HepG2 (cell line): ENCODE measurements around the gene DOK7. TPM values are rescaled to one million over a fixed set of nuclear protein-coding genes. Genes with fewer than 3 reads are reported as not detected.

Experiments
- ATAC-seq: fragments of 200-7000 bp; cut with Tn5 transposase; 3 replicates; pipeline ENCODE4 v1.9.1; 2020; ENCODE audit warnings: mild to moderate bottlenecking, moderate library complexity
- BruUV-seq: library from RNA; stranded (reverse); fragments of 400-500 nt; replicated peaks from 2 replicates; lab custom pipeline; 2021; lab: Mats Ljungman, UMichigan
- CTCF ChIA-PET: fragments of 300-600 bp; formaldehyde crosslinking; extraction: SDS; loops from one replicate; lab custom pipeline; 2021; ENCODE audit warnings: low total read pairs, inconsistent platforms, low intra/inter-chr PET ratio; lab: Yijun Ruan, JAX
- POLR2A ChIA-PET: fragments of 350-600 bp; sonication (Branson Sonifier 250); formaldehyde crosslinking; loops from one replicate; lab custom pipeline; 2020; ENCODE audit warnings: antibody characterized with exemption, inconsistent platforms; lab: Yijun Ruan, JAX
- DNase-seq: peaks from one replicate; pipeline ENCODE4 v3.0.0-alpha.2; 2015; ENCODE audit warnings: low spot score
- FAIRE-seq: peaks from 3 replicates; lab custom pipeline; 2011; peaks lifted over from hg19 to GRCh38; lab: Jason Lieb, UNC
- H2AFZ ChIP-seq: one replicate; pipeline ENCODE4 v1.6.1; 2011; ENCODE audit warnings: low read length, inconsistent platforms
- H3K27ac ChIP-seq: fragments of 300-600 bp; 3 replicates; pipeline ENCODE4 v1.8.0; 2011; ENCODE audit warnings: mixed run types, mild to moderate bottlenecking, mixed read lengths, low read length, inconsistent platforms; ENCODE audit not compliant: insufficient read depth; ENCODE audit errors: extremely low read length
- H3K27me3 ChIP-seq, 2 experiments: fragments of 200-600 bp in 1 of 2; 2 replicates in 1 of 2; 3 replicates in 1 of 2; pipeline versions ENCODE4 v1.6.0 to v1.8.0; 2011; ENCODE audit warnings: low read length in 2 of 2, mild to moderate bottlenecking in 2 of 2, moderate library complexity in 2 of 2, inconsistent platforms in 1 of 2; ENCODE audit not compliant: insufficient read depth in 2 of 2, control insufficient read depth in 1 of 2
- H3K36me3 ChIP-seq, 2 experiments: fragments of 200-600 bp in 1 of 2; replicated peaks in 1 of 2; 2 replicates in 1 of 2; 3 replicates in 1 of 2; pipeline versions ENCODE4 v1.5.1 to v1.8.0; 2011; ENCODE audit warnings: low read length in 2 of 2, inconsistent platforms in 1 of 2; ENCODE audit not compliant: insufficient read depth in 2 of 2, control insufficient read depth in 1 of 2
- H3K4me1 ChIP-seq: 2 replicates; pipeline ENCODE4 v1.5.1; 2012; ENCODE audit warnings: low read length, inconsistent platforms; ENCODE audit not compliant: insufficient read depth
- H3K4me2 ChIP-seq: 2 replicates; pipeline ENCODE4 v1.6.0; 2011; ENCODE audit warnings: low read depth, low read length, inconsistent platforms
- H3K4me3 ChIP-seq, 3 experiments: fragments of 200-600 bp in 1 of 3; sonication (generic), shearing (Covaris generic) in 1 of 3; replicated peaks in 1 of 3; 2 replicates each; pipeline ENCODE4 v1.5.1; 2011 to 2016; ENCODE audit warnings: low read length in 3 of 3, inconsistent platforms in 2 of 3, low read depth in 2 of 3, mild to moderate bottlenecking in 2 of 3, control low read depth in 1 of 3, mixed read lengths in 1 of 3; ENCODE audit not compliant: insufficient read depth in 1 of 3
- H3K79me2 ChIP-seq: one replicate; pipeline ENCODE4 v1.6.1; 2011; ENCODE audit warnings: low read length, inconsistent platforms; ENCODE audit not compliant: insufficient read depth
- H3K9ac ChIP-seq: 2 replicates; pipeline ENCODE4 v1.6.0; 2011; ENCODE audit warnings: mild to moderate bottlenecking, low read depth, low read length, inconsistent platforms; ENCODE audit not compliant: insufficient read depth
- H3K9me3 ChIP-seq: 2 replicates; pipeline ENCODE4 v1.5.1; 2012; ENCODE audit warnings: mild to moderate bottlenecking, low read length
- H4K20me1 ChIP-seq: 2 replicates; pipeline ENCODE4 v1.6.0; 2011; ENCODE audit warnings: inconsistent platforms, mild to moderate bottlenecking, low read length, moderate library complexity; ENCODE audit not compliant: insufficient read depth
- DMAP1 ChIP-seq: IDR thresholded peaks from 2 replicates; pipeline ENCODE4 v1.6.1; 2016
- HNRNPL ChIP-seq: fragments of 200-400 bp; formaldehyde crosslinking; IDR thresholded peaks from 2 replicates; pipeline ENCODE4 v1.6.1; 2017; ENCODE audit warnings: mild to moderate bottlenecking, low read depth, low read length
- MAZ ChIP-seq, 2 experiments: sonication (generic) in 1 of 2; formaldehyde crosslinking in 1 of 2; IDR thresholded peaks; 2 replicates each; pipeline versions ENCODE4 v1.5.0 to v1.6.1; 2012 to 2020; ENCODE audit warnings: low read depth in 2 of 2, mild to moderate bottlenecking in 2 of 2, borderline replicate concordance in 1 of 2, improper control_type of control experiment in 1 of 2, low read length in 1 of 2, missing genetic modification reagents in 1 of 2, moderate library complexity in 1 of 2
- SP140L ChIP-seq: sonication (generic); formaldehyde crosslinking; IDR thresholded peaks from 2 replicates; pipeline ENCODE4 v1.4.0; 2020; ENCODE audit warnings: missing genetic modification reagents, borderline replicate concordance
- UBTF ChIP-seq: sonication (generic); formaldehyde crosslinking; IDR thresholded peaks from 2 replicates; pipeline ENCODE4 v1.4.0; 2020; ENCODE audit warnings: mild to moderate bottlenecking, missing genetic modification reagents
- ZNF329 ChIP-seq: sonication (generic); formaldehyde crosslinking; IDR thresholded peaks from 2 replicates; pipeline ENCODE4 v1.9.0; 2021; ENCODE audit warnings: low read depth, mild to moderate bottlenecking, missing genetic modification reagents
- ZNF687 ChIP-seq: sonication (generic); formaldehyde crosslinking; IDR thresholded peaks from 2 replicates; pipeline ENCODE4 v1.5.1; 2020; ENCODE audit warnings: mild to moderate bottlenecking, missing genetic modification reagents, moderate library complexity
- ZNF768 ChIP-seq: sonication (generic); formaldehyde crosslinking; IDR thresholded peaks from 2 replicates; pipeline ENCODE4 v1.4.0; 2020; ENCODE audit warnings: missing genetic modification reagents
- ZNF83 ChIP-seq: sonication (generic); formaldehyde crosslinking; IDR thresholded peaks from 2 replicates; pipeline ENCODE4 v1.4.0; 2020; ENCODE audit warnings: missing genetic modification reagents, mild to moderate bottlenecking, borderline replicate concordance
- WGBS: methylation state at CpG from one replicate; pipeline ENCODE4 v1.1.6; 2017; ENCODE audit warnings: low lambda C conversion rate; 5-methylcytosine and 5-hydroxymethylcytosine counted together
- in situ Hi-C: cut with HindIII; loops from 2 replicates; pipeline ENCODE4 v1.10.0; 2017; ENCODE audit warnings: low pct_unique_long_range_greater_than_20kb; ENCODE audit not compliant: extremely low pct_ligation_motif_present
- intact Hi-C: fragments of 100-400 bp; cut with micrococcal nuclease; formaldehyde crosslinking; loops from one replicate; pipeline ENCODE4 v1.10.0; 2022; ENCODE audit not compliant: unreplicated experiment
- polyA plus RNA-seq, 8 experiments: library from polyadenylated mRNA; depleted of rRNA in 3 of 8; stranded (reverse) in 7 of 8; unstranded in 1 of 8; fragments of >200 nt; fragmentation: Illumina TruSeq in 4 of 8; extraction: Trizol in 4 of 8; gene quantifications; 2 replicates each; pipeline versions ENCODE4 v1.2.1 to v1.2.3, GENCODE V29; 2011 to 2016; ENCODE audit warnings: low read depth in 4 of 8, missing spikeins in 1 of 8, mixed read lengths in 1 of 8; ENCODE audit not compliant: insufficient read depth in 1 of 8
- total RNA-seq, 5 experiments: library from RNA; depleted of rRNA; stranded (reverse); fragments of >200 nt; fragmentation: Illumina TruSeq; extraction: Trizol; gene quantifications; 2 replicates each; pipeline ENCODE4 v1.2.3, GENCODE V29; 2016; ENCODE audit warnings: low read depth in 1 of 5
- TF ChIP-seq, protein P1 (sequence below): sonication (generic); formaldehyde crosslinking; conservative IDR thresholded peaks from 2 replicates; pipeline ENCODE4 v1.4.0; 2020; ENCODE audit warnings: missing genetic modification reagents
- TF ChIP-seq, protein P2 (sequence below): sonication (generic); formaldehyde crosslinking; IDR thresholded peaks from 2 replicates; pipeline ENCODE4 v1.9.0; 2021; ENCODE audit warnings: missing genetic modification reagents, borderline replicate concordance
- TF ChIP-seq, protein P3 (sequence below): sonication (generic); formaldehyde crosslinking; IDR thresholded peaks from 2 replicates; pipeline ENCODE4 v1.4.0; 2020; ENCODE audit warnings: mild to moderate bottlenecking, missing genetic modification reagents

Gene DOK7
- total and polyA plus RNA-seq, 2 of the 13 experiments (the other 11 are each of a cell fraction or from before 2014, with no cell fraction given) = 0.03 to 0.07 TPM

GRCh38 chr4:3484057-3484973, 21.2 kb downstream of the DOK7 start:
- no peak overlapping the region for H3K27ac ChIP-seq
- peak; percentile 12 for DNase-seq
- no peak overlapping the region for H3K9ac ChIP-seq
- H3K9me3 ChIP-seq = no peaks in the 10 kb centered on the region
- no TSS peak for BruUV-seq
- H3K27me3 ChIP-seq = peaks cover 29 to 91% of the 10 kb centered on the region in 2 experiments
- peak; percentile 8; the same call in 1 of the 3 replicates for ATAC-seq
- CTCF ChIA-PET = no interaction called here
- in situ Hi-C loops (no loop called here), intact Hi-C loops (no loop called here)
- no peaks in the 10 kb centered on the region for H3K79me2 ChIP-seq
- peak overlapping the region in 1 of 3 experiments; percentile 19; a peak in 1 of 6 replicates for H3K4me3 ChIP-seq
- no peak overlapping the region for H2AFZ ChIP-seq
- H3K4me2 ChIP-seq = peak overlapping the region; percentile 24; the same call in 1 of the 2 replicates
- POLR2A ChIA-PET = no interaction called here
- H3K4me1 ChIP-seq = peaks cover 16% of the 10 kb centered on the region
- no peaks in the 10 kb centered on the region for H4K20me1 ChIP-seq
- WGBS = 22% methylated on average over 7 of the region's 45 CpGs
- H3K36me3 ChIP-seq = no peaks in the 10 kb centered on the region
- FAIRE-seq = no peak
- TF ChIP-seq SP140L = no peak
- TF ChIP-seq, protein P1, sequence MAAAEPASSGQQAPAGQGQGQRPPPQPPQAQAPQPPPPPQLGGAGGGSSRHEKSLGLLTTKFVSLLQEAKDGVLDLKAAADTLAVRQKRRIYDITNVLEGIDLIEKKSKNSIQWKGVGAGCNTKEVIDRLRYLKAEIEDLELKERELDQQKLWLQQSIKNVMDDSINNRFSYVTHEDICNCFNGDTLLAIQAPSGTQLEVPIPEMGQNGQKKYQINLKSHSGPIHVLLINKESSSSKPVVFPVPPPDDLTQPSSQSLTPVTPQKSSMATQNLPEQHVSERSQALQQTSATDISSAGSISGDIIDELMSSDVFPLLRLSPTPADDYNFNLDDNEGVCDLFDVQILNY (CRISPR knock-in tag) = no peak
- TF ChIP-seq, protein P2, sequence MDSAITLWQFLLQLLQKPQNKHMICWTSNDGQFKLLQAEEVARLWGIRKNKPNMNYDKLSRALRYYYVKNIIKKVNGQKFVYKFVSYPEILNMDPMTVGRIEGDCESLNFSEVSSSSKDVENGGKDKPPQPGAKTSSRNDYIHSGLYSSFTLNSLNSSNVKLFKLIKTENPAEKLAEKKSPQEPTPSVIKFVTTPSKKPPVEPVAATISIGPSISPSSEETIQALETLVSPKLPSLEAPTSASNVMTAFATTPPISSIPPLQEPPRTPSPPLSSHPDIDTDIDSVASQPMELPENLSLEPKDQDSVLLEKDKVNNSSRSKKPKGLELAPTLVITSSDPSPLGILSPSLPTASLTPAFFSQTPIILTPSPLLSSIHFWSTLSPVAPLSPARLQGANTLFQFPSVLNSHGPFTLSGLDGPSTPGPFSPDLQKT (CRISPR knock-in tag) = no peak
- no peak for TF ChIP-seq ZNF329 (CRISPR knock-in tag)
- TF ChIP-seq HNRNPL = 0 out of 2 replicates have a peak, but pooled peaks have one; percentile 49
- peak; percentile 47 for TF ChIP-seq ZNF687 (CRISPR knock-in tag)
- TF ChIP-seq DMAP1 (CRISPR knock-in tag) = no peak
- TF ChIP-seq, protein P3, sequence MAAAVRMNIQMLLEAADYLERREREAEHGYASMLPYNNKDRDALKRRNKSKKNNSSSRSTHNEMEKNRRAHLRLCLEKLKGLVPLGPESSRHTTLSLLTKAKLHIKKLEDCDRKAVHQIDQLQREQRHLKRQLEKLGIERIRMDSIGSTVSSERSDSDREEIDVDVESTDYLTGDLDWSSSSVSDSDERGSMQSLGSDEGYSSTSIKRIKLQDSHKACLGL (CRISPR knock-in tag) = 0 out of 2 replicates have a peak, but pooled peaks have one; percentile 39
- TF ChIP-seq MAZ (IDR thresholded peaks at IDR 0.05; ENCODE audit: borderline replicate concordance, low read depth, low read length) = no peak
- peak; percentile 23; the same call in 1 of the 2 replicates for TF ChIP-seq MAZ (CRISPR knock-in tag; IDR thresholded peaks at IDR 0.05; ENCODE audit: low read depth)
- TF ChIP-seq UBTF (CRISPR knock-in tag) = peak; percentile 25; the same call in 1 of the 2 replicates
- TF ChIP-seq ZNF83 = no peak
- peak; percentile 99 for TF ChIP-seq ZNF768 (CRISPR knock-in tag)
